HG02943 (cell line): ENCODE measurements around the gene CTSE.
"Not testable (repeated sequence)": the region's sequence is repeated elsewhere in the genome, so short reads cannot be mapped to it uniquely, and the experiment has no call there.

Source experiments
- ATAC-seq: cut with Tn5 transposase; IDR thresholded peaks from one replicate; pipeline ENCODE4 v1.9.1; 2021; ENCODE audit warnings: mild to moderate bottlenecking, low read depth, moderate library complexity; ENCODE audit not compliant: unreplicated experiment

CTSE gene

GRCh38 chr1:206020393-206021007 lies 3.2 kb downstream of the CTSE start:
- ATAC-seq = no peak

- no peak for ATAC-seq
Observed at GRCh38 chr1:206015071-206015470, 8.6 kb downstream of the CTSE start.

DNA sequence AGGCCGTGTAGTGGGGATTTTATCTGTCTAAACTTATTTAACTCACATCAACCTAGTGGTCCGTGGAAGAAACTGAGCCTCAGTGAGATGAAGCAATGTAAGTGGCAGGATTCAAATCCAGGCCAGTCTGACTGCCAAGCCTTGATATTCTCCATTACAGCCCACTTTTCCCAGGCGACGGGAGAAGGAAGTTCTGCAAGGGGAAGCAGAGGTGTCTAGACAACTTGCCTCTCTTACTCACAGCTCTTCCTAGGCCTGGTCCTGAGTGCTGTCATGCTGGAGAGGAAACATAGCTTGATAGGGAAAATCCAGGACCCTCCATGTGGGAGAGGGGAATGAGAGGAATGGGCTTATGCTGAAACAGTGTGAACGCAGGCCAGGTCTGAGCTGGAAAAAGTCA lies 9.1 kb downstream of the CTSE start:
- ATAC-seq = no peak

- no peak for ATAC-seq
Observed at GRCh38 chr1:206013026-206013795, 10.5 kb downstream of the CTSE start.

DNA sequence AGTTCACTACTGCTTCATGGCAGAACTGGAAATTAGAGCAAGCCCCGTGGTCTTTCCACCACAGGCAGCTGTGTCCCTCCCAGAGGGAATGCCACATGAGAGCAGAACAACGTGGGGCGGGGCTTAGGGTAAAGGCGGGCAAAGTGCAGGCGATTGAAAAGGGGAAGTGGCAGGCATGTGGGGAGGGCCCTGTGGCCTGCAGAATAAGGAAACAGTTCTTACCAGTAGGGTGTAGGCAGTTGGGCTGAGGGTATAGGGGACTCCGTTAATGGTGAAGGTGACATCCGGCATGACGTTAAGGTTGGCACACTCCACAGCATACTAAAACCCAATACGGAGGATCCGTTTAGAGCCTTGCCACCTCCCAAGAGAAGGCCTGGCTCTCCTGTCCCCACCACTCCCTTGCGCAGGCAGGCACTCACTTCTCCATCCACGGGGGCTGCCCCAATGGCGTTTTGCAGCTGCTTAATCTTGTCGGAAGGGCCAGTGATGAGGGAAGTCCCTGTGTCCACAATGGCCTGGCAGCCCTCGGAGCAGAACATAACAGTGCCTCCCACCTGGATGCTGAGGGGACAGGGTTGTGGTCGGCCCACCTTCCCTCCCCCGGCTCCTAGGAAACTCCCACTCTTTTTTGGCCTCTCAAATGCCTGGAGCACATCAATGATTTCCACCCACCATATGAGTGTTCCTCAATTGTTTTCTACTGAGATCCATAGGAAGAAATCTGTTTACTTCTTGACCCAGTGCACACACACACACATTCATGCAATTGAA lies 11.4 kb downstream of the CTSE start:
- peak; percentile 90 for ATAC-seq

DNA sequence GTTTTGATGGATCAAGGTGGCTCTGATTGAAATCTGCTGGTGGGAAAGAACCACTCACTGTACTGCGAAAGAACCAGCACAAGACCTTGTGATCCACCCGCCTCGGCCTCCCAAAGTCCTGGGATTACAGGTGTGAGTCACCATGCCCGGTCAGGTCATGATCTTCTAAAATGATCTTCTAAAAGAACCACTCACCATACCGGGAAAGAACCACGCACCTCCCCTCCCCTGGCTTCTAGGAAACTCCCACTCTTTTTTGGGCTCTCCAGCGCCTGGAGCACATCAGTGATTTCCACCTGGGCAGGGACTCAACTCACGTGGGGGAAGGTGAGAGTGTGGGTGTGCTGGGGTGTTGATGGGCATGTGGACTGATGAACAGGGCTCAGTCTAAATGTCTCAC lies 12.6 kb downstream of the CTSE start:
- no peak for ATAC-seq

DNA sequence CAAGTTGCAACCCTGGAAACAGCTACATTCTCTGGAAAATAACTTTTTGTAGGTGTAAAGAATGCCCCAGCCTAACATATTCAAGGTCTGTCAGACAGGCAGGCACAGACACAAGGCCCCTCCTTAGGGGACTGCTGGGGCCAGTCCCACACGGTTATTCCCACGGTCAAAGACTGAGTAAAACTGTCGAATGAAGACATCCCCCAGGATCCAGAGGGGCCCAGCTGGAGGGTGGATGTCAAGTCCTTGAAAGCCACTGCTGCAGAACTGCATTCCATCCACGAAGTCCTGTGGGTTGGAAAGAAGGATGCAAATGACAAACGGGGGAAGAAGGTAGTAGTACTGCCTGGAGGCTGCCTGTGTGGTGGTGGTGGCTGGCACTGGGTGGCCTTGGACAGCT lies 13.6 kb downstream of the CTSE start:
- no peak for ATAC-seq

DNA sequence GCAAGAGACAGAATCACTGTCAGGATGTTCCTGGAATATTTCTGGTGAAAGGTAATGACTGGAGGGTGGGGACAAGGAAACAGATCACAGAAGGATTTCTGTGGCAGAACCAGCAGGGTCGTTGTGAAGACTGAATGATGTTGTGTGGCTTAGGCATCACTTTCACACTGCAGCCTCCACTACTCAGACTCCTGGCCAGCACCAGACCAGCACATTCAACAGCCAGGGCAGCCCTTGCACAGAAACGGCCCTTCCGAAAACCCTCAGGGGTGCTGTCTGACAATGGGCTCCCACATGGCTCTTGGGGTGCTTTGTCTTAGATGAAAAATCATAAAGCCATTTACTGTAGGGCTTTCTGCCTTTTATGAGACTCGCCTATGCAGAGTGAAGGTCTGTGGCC lies 16.7 kb downstream of the CTSE start:
- no peak for ATAC-seq

DNA sequence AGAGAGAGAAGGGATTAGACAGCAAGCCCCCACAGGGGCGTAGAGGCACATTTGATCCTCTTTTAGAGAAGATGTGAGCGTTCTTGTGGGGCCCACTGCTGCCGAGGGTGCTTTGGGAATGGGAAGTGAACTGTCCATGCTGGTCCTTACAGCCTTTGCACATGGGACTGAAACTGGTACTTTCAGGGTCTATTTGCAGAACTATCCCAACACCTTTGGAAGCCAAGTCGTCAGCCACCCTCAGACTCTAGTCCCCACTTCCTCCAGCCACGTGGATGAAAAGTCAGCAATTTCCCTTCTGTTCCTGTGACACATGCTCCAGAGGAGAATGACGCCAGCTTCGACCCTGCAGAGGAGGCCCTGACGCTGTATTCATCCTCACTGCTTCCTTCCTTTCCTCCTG lies 17.9 kb downstream of the CTSE start:
- ATAC-seq = no peak

DNA sequence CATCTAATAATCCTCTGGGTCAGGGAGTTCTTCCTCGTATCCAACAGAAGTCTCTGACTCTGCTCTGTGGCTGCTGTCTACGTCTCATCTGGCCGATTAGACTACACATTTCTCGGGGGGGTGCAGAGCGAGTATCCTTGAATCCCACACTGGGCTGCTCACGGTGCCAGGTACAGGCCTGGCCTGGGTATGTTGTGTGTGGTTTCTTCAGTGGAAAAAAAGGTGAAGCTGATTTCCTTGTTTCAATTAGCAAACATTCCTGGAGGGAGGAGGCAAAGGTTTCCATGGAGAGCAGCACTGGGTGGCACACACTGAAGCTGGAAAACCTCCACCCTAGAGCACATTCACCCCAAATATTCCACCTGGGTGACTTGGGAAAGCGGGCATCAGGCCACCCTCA lies 18.5 kb downstream of the CTSE start:
- no peak for ATAC-seq

DNA sequence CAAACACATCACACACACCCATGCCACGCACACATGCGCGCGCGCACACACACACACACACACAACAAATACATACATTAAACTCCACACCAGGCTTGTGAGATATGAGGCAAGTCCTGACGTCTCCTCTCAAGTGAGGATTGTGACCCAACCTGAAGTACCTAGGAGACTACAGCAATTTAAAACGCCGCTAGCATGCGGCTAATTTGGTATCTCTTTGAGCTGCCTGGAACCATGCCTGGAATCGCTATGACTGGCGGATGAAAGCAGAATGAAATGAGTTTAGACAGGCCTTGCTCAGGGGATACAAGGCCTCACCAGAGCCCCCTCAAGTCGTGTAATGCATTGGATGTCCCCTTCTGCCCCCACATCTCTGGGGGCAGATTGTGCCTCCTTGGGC lies 18.9 kb downstream of the CTSE start:
- no peak for ATAC-seq

- no peak for ATAC-seq
Observed at GRCh38 chr1:206003854-206004800, 19.6 kb downstream of the CTSE start.

DNA sequence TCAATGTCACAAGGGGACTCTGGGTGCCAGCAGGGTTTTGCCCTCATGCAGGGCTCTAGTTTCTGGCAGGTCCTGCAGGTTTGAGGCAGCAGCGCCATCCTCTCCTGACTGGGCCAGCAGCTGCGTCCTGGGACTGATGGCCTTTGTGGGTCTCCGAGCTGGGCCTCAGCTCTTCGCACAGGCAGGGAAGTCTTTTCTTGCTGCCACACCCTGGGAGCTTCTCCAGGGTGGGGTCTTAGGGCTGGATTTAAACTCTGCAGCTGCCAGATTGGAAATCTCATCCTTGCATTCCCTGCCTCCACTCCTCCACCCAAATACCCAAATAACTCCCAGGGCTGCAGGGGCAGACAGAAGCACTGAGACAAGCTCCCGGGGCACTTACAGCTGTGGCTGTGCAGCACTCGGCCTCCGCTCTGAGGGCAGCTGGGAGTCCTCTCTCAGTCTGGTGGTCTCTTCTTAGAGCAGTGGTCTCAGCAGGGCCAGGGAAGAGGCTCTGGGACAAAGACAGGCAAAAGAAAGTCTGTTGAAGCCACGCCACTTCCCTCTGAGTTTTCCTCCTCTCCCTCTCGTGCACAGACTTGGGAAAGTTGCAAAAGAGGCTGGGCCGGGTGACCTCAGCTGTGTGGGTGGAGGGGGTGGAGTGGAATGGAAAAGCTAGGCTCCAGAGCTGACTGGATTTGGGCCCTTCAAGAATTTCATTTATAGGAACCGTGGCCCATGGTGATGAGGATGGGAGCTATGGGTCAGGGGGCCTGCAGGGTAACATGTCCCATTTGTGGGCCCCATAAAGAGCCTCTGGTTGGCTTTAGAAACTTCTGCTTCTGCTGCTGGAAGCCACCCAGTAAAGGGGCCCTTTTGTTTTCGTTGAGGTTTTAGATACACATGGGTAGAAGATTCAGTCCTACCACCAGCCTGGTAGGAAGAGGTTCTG lies 20.6 kb downstream of the CTSE start, which contains the start of gene RAB7B:
TSS of gene RAB7B (minus strand) at position 525 of the 931 bp plus-strand sequence. CDS start 9,260 bp downstream, outside the sequence.
- no peak for ATAC-seq

- ATAC-seq = no peak
Observed at GRCh38 chr1:206002160-206002559, 21.5 kb downstream of the CTSE start.

DNA sequence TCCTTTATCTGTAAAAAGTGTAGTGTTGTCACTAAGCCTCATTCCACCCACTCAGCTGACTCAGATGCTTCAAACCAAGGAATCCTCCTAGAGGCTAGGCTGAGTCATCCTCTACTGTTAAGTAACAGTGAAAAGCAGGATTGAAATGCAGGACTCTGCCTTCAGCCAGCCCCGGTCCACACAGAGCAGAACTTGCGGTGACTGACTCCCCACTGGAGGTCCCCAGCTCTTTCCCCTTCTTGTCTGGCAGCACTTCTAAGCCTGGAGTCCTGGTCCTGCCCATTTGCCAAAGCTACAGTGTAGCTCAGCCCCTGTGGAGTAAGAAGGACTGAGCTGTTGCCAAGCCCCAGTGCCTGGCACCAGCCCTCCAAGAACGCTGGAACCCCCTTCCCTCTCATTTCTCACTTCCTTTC lies 22.2 kb downstream of the CTSE start:
- no peak for ATAC-seq

GRCh38 chr1:206000641-206001339 lies 22.9 kb downstream of the CTSE start:
- ATAC-seq = no peak

- ATAC-seq = no peak
Observed at GRCh38 chr1:205998457-205999241, 25.0 kb downstream of the CTSE start.

DNA sequence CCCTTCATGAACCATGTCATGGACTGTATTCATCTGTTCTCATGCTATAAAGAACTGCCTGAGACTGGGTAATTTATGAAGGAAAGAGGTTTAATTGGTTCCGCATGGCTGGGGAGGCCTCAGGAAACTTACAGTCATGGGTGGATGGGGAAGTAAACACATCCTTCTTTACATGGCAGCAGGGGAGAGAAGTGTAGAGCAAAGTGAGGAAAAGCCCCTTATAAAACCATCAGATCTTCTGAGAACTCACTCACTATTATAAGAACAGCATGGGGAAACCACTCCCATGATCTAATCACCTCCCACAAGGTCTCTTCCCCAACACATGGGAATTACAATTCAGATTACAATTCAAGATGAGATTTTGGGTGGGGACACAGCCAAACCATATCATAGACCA lies 27.1 kb downstream of the CTSE start:
- ATAC-seq = not testable (repeated sequence)
